IMR-90 (cell line): ENCODE data around the gene SWAP70.

Experiments
- POLR2A ChIP-seq: IDR thresholded peaks from 2 replicates; pipeline ENCODE4 v1.6.1; 2012; ENCODE audit warnings: mild to moderate bottlenecking, low read depth, low read length
- TF ChIP-seq, protein P1 (sequence below): conservative IDR thresholded peaks from 2 replicates; pipeline ENCODE4 v1.5.1; 2012; ENCODE audit warnings: mild to moderate bottlenecking, low read depth, low read length, improper control_type of control experiment

DNA sequence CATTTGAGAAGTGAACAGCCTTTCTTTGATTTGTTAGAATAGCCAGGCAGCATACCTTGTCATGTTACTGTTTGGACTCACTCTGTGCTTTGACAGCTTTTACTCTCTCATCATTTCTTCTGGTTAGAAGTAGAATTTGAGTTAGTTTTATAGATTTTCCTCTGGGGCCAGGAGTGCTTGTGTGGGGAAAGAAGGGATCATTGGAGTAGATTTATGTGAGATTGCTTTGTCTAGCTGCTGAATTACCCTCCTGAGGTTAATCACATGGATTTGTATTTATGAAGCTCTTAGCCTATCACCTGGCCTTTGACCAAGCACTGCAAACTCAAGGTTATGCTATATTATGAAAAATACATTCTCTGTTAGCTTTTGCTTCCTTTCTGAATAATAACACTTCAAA is 54.3 kb downstream of the SWAP70 start:
- TF ChIP-seq, protein P1, sequence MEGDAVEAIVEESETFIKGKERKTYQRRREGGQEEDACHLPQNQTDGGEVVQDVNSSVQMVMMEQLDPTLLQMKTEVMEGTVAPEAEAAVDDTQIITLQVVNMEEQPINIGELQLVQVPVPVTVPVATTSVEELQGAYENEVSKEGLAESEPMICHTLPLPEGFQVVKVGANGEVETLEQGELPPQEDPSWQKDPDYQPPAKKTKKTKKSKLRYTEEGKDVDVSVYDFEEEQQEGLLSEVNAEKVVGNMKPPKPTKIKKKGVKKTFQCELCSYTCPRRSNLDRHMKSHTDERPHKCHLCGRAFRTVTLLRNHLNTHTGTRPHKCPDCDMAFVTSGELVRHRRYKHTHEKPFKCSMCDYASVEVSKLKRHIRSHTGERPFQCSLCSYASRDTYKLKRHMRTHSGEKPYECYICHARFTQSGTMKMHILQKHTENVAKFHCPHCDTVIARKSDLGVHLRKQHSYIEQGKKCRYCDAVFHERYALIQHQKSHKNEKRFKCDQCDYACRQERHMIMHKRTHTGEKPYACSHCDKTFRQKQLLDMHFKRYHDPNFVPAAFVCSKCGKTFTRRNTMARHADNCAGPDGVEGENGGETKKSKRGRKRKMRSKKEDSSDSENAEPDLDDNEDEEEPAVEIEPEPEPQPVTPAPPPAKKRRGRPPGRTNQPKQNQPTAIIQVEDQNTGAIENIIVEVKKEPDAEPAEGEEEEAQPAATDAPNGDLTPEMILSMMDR: no peak
- no peak for TF ChIP-seq POLR2A
